PC-3 (cell line): ENCODE results near the gene C8B. TPM values are rescaled to one million over a fixed set of nuclear protein-coding genes. Genes with fewer than 3 reads are reported as not detected.

Experiments
- ATAC-seq: fragments of 200-7000 bp; cut with Tn5 transposase; 2 replicates; pipeline ENCODE4 v1.9.1; 2020; ENCODE audit warnings: mild to moderate bottlenecking, moderate library complexity
- BruUV-seq: library from RNA; stranded (reverse); fragments of 400-500 nt; replicated peaks from 2 replicates; lab custom pipeline; 2021; lab: Mats Ljungman, UMichigan
- CTCF ChIA-PET: fragments of 300-600 bp; sonication (Branson Sonifier 250); formaldehyde crosslinking; loops from one replicate; lab custom pipeline; 2022; ENCODE audit warnings: antibody characterized with exemption; lab: Charles Lee
- POLR2A ChIA-PET: fragments of 300-600 bp; sonication (Branson Sonifier 250); formaldehyde crosslinking; loops from one replicate; lab custom pipeline; 2022; ENCODE audit warnings: antibody characterized with exemption; ENCODE audit not compliant: unreplicated experiment; lab: Charles Lee
- DNase-seq: peaks from one replicate; pipeline ENCODE4 v3.0.0-alpha.2; 2015
- H2AFZ ChIP-seq: fragments of 300-600 bp; sonication (generic); 2 replicates; pipeline ENCODE4 v1.6.0; 2016; ENCODE audit warnings: antibody characterized with exemption, low read length
- H3F3A ChIP-seq: fragments of 300-600 bp; sonication (generic); one replicate; pipeline ENCODE4 v1.6.0; 2017; ENCODE audit warnings: antibody characterized with exemption, low read length, control low read depth, mild to moderate bottlenecking; ENCODE audit not compliant: unreplicated experiment
- H3K27ac ChIP-seq: fragments of 300-600 bp; sonication (generic); 2 replicates; pipeline ENCODE4 v1.5.1; 2016; ENCODE audit warnings: mild to moderate bottlenecking, low read length
- H3K27me3 ChIP-seq: fragments of 300-600 bp; sonication (generic); 2 replicates; pipeline ENCODE4 v1.6.1; 2016; ENCODE audit warnings: low read length, mixed read lengths
- H3K36me3 ChIP-seq: fragments of 300-600 bp; sonication (generic); 2 replicates; pipeline ENCODE4 v1.6.1; 2016; ENCODE audit warnings: low read depth, mixed run types, low read length, mixed read lengths
- H3K4me1 ChIP-seq: fragments of 300-600 bp; sonication (generic); 2 replicates; pipeline ENCODE4 v1.5.1; 2016; ENCODE audit warnings: low read length; ENCODE audit not compliant: insufficient read depth
- H3K4me2 ChIP-seq: fragments of 300-600 bp; sonication (generic); 2 replicates; pipeline ENCODE4 v1.6.0; 2016; ENCODE audit warnings: low read length
- H3K4me3 ChIP-seq: fragments of 300-600 bp; sonication (generic); 2 replicates; pipeline ENCODE4 v1.5.1; 2016; ENCODE audit warnings: mild to moderate bottlenecking, low read length, mixed read lengths
- H3K79me2 ChIP-seq: fragments of 300-600 bp; sonication (generic); 2 replicates; pipeline ENCODE4 v1.6.1; 2017; ENCODE audit warnings: low read length, mixed read lengths
- H3K9ac ChIP-seq: fragments of 300-600 bp; sonication (generic); 2 replicates; pipeline ENCODE4 v1.6.0; 2016; ENCODE audit warnings: mild to moderate bottlenecking, low read length
- H3K9me2 ChIP-seq: fragments of 300-600 bp; sonication (generic); replicated peaks from 2 replicates; pipeline ENCODE4 v1.6.1; 2016; ENCODE audit warnings: mixed run types, low read length, mixed read lengths
- H3K9me3 ChIP-seq: fragments of 300-600 bp; sonication (generic); 2 replicates; pipeline ENCODE4 v1.6.1; 2016; ENCODE audit warnings: low read length, mixed read lengths
- H4K20me1 ChIP-seq: fragments of 300-600 bp; sonication (generic); 2 replicates; pipeline ENCODE4 v1.6.1; 2016; ENCODE audit warnings: low read length, mixed read lengths
- CTCF ChIP-seq: fragments of 300-600 bp; sonication (generic); conservative IDR thresholded peaks from 2 replicates; pipeline ENCODE4 v1.5.1; 2017; ENCODE audit warnings: antibody characterized with exemption, low read depth, mild to moderate bottlenecking, low read length
- EZH2 ChIP-seq: fragments of 300-600 bp; sonication (generic); IDR thresholded peaks from one replicate; pipeline ENCODE4 v1.6.1; 2017; ENCODE audit warnings: antibody characterized with exemption, mild to moderate bottlenecking, low read length; ENCODE audit not compliant: unreplicated experiment
- EZH2phosphoT487 ChIP-seq: fragments of 300-600 bp; sonication (generic); IDR thresholded peaks from 2 replicates; pipeline ENCODE4 v1.6.1; 2018; ENCODE audit warnings: mild to moderate bottlenecking, antibody characterized with exemption, low read length, borderline replicate concordance
- intact Hi-C: fragments of 100-400 bp; cut with micrococcal nuclease; formaldehyde crosslinking; loops from 2 replicates; pipeline ENCODE4 v1.9.0; 2023
- total RNA-seq: library from RNA; depleted of rRNA; stranded (reverse); fragments of >200 nt; gene quantifications from 2 replicates; pipeline ENCODE4 v1.2.3, GENCODE V29; 2014

C8B gene
- total RNA-seq, 1 experiment from 2014 or later, result not detected

- Histone ChIP-seq H2AFZ (no peak overlapping the region), H3K4me2 (no peak overlapping the region), H3K9me3 (no peaks in the 10 kb centered on the region), H3K36me3 (no peaks in the 10 kb centered on the region), H3K4me3 (no peak overlapping the region), H3K9me2 (no peaks in the 10 kb centered on the region), H3K27me3 (peaks cover 3% of the 10 kb centered on the region; the same call in 1 of the 2 replicates), H3K27ac (no peak overlapping the region), H3K4me1 (no peaks in the 10 kb centered on the region), H3K9ac (no peak overlapping the region), H4K20me1 (no peaks in the 10 kb centered on the region), H3K79me2 (no peaks in the 10 kb centered on the region), H3F3A (no peaks in the 10 kb centered on the region)
- intact Hi-C loops, result no loop called here
- ATAC-seq, result no peak
- TF ChIP-seq EZH2, result no peak
- no peak for TF ChIP-seq CTCF
- no peak for TF ChIP-seq EZH2phosphoT487
- CTCF ChIA-PET, result no interaction called here
- no TSS peak for BruUV-seq
- POLR2A ChIA-PET, result no interaction called here
- no peak for DNase-seq
Measured at GRCh38 chr1:56925193-56925592, 40.6 kb downstream of the C8B start.

- DNase-seq (no peak), ATAC-seq (no peak)
- ChIA-PET POLR2A (no interaction called here), CTCF (no interaction called here)
- BruUV-seq, result no TSS peak
- Histone ChIP-seq H3K4me2 (no peak overlapping the region), H4K20me1 (no peaks in the 10 kb centered on the region), H3K36me3 (no peaks in the 10 kb centered on the region), H3K4me3 (no peak overlapping the region), H3K79me2 (no peaks in the 10 kb centered on the region), H3K4me1 (no peaks in the 10 kb centered on the region), H3K9me3 (no peaks in the 10 kb centered on the region), H2AFZ (no peak overlapping the region), H3K9ac (no peak overlapping the region), H3K27ac (no peak overlapping the region), H3F3A (no peaks in the 10 kb centered on the region), H3K9me2 (no peaks in the 10 kb centered on the region), H3K27me3 (peaks cover 3% of the 10 kb centered on the region; the same call in 1 of the 2 replicates)
- TF ChIP-seq CTCF (no peak), EZH2 (no peak), EZH2phosphoT487 (no peak)
- intact Hi-C loops, result no loop called here
Measured at GRCh38 chr1:56924116-56924515, 41.7 kb downstream of the C8B start.

- H2AFZ ChIP-seq, result no peak overlapping the region
- no peaks in the 10 kb centered on the region for H3K79me2 ChIP-seq
- H3K27ac ChIP-seq, result no peak overlapping the region
- ChIA-PET POLR2A (no interaction called here), CTCF (no interaction called here)
- BruUV-seq, result no TSS peak
- no peaks in the 10 kb centered on the region for H4K20me1 ChIP-seq
- no peaks in the 10 kb centered on the region for H3K36me3 ChIP-seq
- H3K4me2 ChIP-seq, result no peak overlapping the region
- intact Hi-C loops, result no loop called here
- no peak overlapping the region for H3K9ac ChIP-seq
- TF ChIP-seq EZH2phosphoT487 (no peak), EZH2 (no peak), CTCF (no peak)
- H3K27me3 ChIP-seq, result 0 out of 2 replicates have a peak, but pooled peaks cover 3% of the 10 kb centered on the region
- no peaks in the 10 kb centered on the region for H3K9me3 ChIP-seq
- no peaks in the 10 kb centered on the region for H3K9me2 ChIP-seq
- no peaks in the 10 kb centered on the region for H3F3A ChIP-seq
- ATAC-seq, result no peak
- DNase-seq, result no peak
- H3K4me1 ChIP-seq, result no peaks in the 10 kb centered on the region
- H3K4me3 ChIP-seq, result no peak overlapping the region
Measured at GRCh38 chr1:56923201-56923600, 42.6 kb downstream of the C8B start.
